ENCODE measurements around the gene TPD52L2. TPM values are rescaled to one million over a fixed set of nuclear protein-coding genes. Genes with fewer than 3 reads are reported as not detected.

Gene TPD52L2
- total and polyA plus RNA-seq, 2 donors (not counting 1 experiment from before 2014, with no cell fraction given) = 39.9 to 41.3 TPM

DNA sequence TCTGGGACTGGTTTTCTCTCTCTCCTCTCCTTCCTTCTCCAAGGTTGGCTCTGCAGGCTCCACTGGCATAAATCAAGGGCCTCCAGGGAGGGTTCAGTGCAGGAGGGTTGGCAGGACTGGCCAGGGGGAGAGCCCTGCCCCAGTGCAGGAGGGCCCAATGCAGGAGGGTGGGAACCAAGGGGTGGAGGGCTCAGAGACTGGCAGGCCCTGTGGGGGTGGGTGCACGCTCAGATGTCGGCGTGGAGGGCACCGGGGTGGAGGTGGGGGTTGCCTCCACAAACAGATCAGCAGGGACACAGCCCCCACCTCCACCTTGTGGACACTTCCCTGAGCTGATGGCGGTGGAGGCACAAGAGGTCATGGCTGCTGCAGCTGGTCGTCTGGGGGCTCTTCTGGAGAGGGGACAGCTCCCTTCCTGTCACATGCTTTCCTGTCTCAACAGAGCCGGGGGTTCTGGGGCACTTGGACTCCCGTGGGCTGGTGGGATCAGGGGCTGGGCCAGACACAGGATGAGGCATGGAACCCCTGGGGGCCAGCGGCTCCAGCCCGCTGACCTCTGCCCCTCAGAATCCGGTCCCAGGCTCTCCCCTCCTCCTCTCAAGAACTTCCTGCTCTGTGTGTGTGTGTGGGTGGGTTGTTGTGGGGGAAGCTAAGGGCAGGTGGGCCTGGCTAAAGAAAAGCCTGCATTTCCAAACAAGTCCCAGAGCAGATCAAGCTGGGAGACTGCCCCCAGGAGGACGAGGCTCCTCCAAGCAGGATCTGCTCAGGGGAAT is 6.5 kb upstream of the TPD52L2 start:
- POLR2A ChIA-PET = interaction anchor here (0.5 kb wide), 1 partner anchor 327 kb away, joined by 6 read pairs; no protein-coding TSS in a partner anchor
- peak overlapping the region; percentile 60 for H3K4me2 ChIP-seq (replicated peaks; ENCODE audit: low read depth, low read length, poor library complexity, severe bottlenecking)

More for the DNA sequence above, 6.5 kb upstream of the TPD52L2 start:
- CTCF ChIA-PET = no interaction called here
- Histone ChIP-seq H4K20me1 (ENCODE audit: control insufficient read depth, insufficient read depth, low read length, poor library complexity, severe bottlenecking) (no peaks in the 10 kb centered on the region), H3K27me3 (replicated peaks in 1 of 4; ENCODE audit: control extremely low read depth in 1 of 4, control insufficient read depth in 3 of 4, insufficient read depth in 4 of 4, low read length in 3 of 4) (peaks cover 0 to 16% (median 5%) of the 10 kb centered on the region in 4 experiments), H2AFZ (ENCODE audit: insufficient read depth, low read depth, low read length, poor library complexity, severe bottlenecking) (peak overlapping the region; percentile 9), H3K9me3 (ENCODE audit: control extremely low read depth in 1 of 3, control insufficient read depth in 2 of 3, insufficient read depth in 1 of 3, low read length in 2 of 3) (no peaks in the 10 kb centered on the region), H3K9ac (ENCODE audit: low read length) (peak overlapping the region; percentile 38), H3K4me3 (ENCODE audit: control extremely low read depth in 1 of 5, extremely low read depth in 1 of 5, insufficient read depth in 1 of 5, low read depth in 2 of 5, low read length in 4 of 5) (peak overlapping the region in 2 of 5 experiments; percentile 7 to 25), H3K27ac (ENCODE audit: low read length in 2 of 2) (no peak overlapping the region), H3K4me1 (ENCODE audit: control insufficient read depth in 2 of 2, insufficient read depth in 2 of 2, low read length in 2 of 2) (peaks cover 31 to 46% of the 10 kb centered on the region in 2 donors), H3K36me3 (replicated peaks in 1 of 2; ENCODE audit: control extremely low read depth in 1 of 2, control insufficient read depth in 1 of 2, extremely low read depth in 1 of 2, insufficient read depth in 2 of 2, low read length in 1 of 2) (peaks cover 0 to 4% of the 10 kb centered on the region in 2 experiments), H3K79me2 (ENCODE audit: control insufficient read depth, insufficient read depth, low read length) (peaks cover 5% of the 10 kb centered on the region)
- Mint-ChIP-seq H3K9me3 (ENCODE audit: insufficient read depth) (no peaks in the 10 kb centered on the region), H3K4me3 (peak overlapping the region; percentile 67), H3K27me3 (no peaks in the 10 kb centered on the region), H3K4me1 (peaks cover 34% of the 10 kb centered on the region), H3K27ac (no peak overlapping the region)
- WGBS (ENCODE audit: insufficient coverage) = 19% methylated on average over 1 of the region's 12 CpGs
- ATAC-seq (ENCODE audit: low read depth) (peak; percentile 26), DNase-seq (no peak)
- intact Hi-C loops (cut with micrococcal nuclease) = no loop called here
- no peak for TF ChIP-seq EZH2 (IDR thresholded peaks at IDR 0.05; ENCODE audit: borderline replicate concordance, insufficient read depth, low read depth, low read length, poor library complexity, severe bottlenecking)
- TF ChIP-seq, protein P1, sequence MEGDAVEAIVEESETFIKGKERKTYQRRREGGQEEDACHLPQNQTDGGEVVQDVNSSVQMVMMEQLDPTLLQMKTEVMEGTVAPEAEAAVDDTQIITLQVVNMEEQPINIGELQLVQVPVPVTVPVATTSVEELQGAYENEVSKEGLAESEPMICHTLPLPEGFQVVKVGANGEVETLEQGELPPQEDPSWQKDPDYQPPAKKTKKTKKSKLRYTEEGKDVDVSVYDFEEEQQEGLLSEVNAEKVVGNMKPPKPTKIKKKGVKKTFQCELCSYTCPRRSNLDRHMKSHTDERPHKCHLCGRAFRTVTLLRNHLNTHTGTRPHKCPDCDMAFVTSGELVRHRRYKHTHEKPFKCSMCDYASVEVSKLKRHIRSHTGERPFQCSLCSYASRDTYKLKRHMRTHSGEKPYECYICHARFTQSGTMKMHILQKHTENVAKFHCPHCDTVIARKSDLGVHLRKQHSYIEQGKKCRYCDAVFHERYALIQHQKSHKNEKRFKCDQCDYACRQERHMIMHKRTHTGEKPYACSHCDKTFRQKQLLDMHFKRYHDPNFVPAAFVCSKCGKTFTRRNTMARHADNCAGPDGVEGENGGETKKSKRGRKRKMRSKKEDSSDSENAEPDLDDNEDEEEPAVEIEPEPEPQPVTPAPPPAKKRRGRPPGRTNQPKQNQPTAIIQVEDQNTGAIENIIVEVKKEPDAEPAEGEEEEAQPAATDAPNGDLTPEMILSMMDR (IDR thresholded peaks at IDR 0.05) = no peak
